Neural progenitor cell (in vitro differentiated cells): ENCODE measurements around the gene CIB1.

Experiments used
- CTCF ChIP-seq: fragments of 200-600 bp; sonication (generic); IDR thresholded peaks from 2 replicates; pipeline ENCODE4 v1.5.1; 2017; ENCODE audit warnings: antibody characterized with exemption, mild to moderate bottlenecking
- EZH2phosphoT487 ChIP-seq: fragments of 200-600 bp; sonication (generic); IDR thresholded peaks from 2 replicates; pipeline ENCODE4 v1.6.1; 2017; ENCODE audit warnings: antibody characterized with exemption

GRCh38 chr15:90222547-90222946 is 11.2 kb downstream of the CIB1 start:
- no peak for TF ChIP-seq EZH2phosphoT487
- no peak for TF ChIP-seq CTCF
